Measurements from ENCODE around the gene PACRG. TPM values are rescaled to one million over a fixed set of nuclear protein-coding genes. Genes with fewer than 3 reads are reported as not detected.

Gene PACRG
- total RNA-seq, 1 experiment from 2014 or later, result not detected

DNA sequence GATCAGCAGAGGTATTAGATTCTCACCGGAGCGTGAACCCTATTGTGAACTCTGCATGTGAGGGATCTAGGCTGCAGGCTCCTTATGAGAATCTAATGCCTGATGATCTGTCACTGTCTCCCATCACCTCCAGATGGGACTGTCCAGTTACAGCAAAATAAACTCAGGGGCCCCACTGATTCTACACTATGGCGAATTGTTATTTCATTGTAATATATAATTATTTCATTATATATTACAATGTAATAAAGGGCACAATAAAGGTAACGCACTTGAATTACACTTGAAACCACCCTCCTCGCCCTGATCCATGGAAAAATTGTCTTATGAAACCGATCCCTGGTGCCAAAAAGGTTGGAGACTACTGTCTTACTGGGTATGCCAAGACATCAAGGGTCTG lies 18.8 kb upstream of the PACRG start:
- no peaks in the 10 kb centered on the region for H3K4me1 ChIP-seq
- H3K27ac Mint-ChIP-seq (ENCODE audit: unreplicated experiment), result no peak overlapping the region
- no peaks in the 10 kb centered on the region for H3K4me1 Mint-ChIP-seq (ENCODE audit: low read depth, unreplicated experiment)
- no TSS peak for BruUV-seq (replicated peaks)
- H3K9me3 Mint-ChIP-seq (ENCODE audit: unreplicated experiment), result no peaks in the 10 kb centered on the region
- H3K27me3 Mint-ChIP-seq (ENCODE audit: insufficient read depth, unreplicated experiment), result no peaks in the 10 kb centered on the region
- TF ChIP-seq, protein P1, sequence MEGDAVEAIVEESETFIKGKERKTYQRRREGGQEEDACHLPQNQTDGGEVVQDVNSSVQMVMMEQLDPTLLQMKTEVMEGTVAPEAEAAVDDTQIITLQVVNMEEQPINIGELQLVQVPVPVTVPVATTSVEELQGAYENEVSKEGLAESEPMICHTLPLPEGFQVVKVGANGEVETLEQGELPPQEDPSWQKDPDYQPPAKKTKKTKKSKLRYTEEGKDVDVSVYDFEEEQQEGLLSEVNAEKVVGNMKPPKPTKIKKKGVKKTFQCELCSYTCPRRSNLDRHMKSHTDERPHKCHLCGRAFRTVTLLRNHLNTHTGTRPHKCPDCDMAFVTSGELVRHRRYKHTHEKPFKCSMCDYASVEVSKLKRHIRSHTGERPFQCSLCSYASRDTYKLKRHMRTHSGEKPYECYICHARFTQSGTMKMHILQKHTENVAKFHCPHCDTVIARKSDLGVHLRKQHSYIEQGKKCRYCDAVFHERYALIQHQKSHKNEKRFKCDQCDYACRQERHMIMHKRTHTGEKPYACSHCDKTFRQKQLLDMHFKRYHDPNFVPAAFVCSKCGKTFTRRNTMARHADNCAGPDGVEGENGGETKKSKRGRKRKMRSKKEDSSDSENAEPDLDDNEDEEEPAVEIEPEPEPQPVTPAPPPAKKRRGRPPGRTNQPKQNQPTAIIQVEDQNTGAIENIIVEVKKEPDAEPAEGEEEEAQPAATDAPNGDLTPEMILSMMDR (IDR thresholded peaks at IDR 0.05; ENCODE audit: insufficient read depth in 1 of 2, low read depth in 1 of 2, low read length in 1 of 2, severe bottlenecking in 1 of 2, unreplicated experiment in 1 of 2), result no peak
- H3K27me3 ChIP-seq (replicated peaks; ENCODE audit: control insufficient read depth, insufficient read depth, low read length), result no peaks in the 10 kb centered on the region
- no peaks in the 10 kb centered on the region for H3K9me3 ChIP-seq
- DNase-seq, result no peak
- ChIA-PET CTCF (no interaction called here), POLR2A (no interaction called here)
- no peaks in the 10 kb centered on the region for H3K36me3 Mint-ChIP-seq (ENCODE audit: insufficient read depth, unreplicated experiment)
- intact Hi-C loops (cut with micrococcal nuclease; ENCODE audit: unreplicated experiment), result no loop called here
- H3K36me3 ChIP-seq (ENCODE audit: control insufficient read depth, insufficient read depth, low read length), result no peaks in the 10 kb centered on the region
- no peak overlapping the region for H3K4me3 Mint-ChIP-seq (ENCODE audit: unreplicated experiment)
- no peak overlapping the region for H3K4me3 ChIP-seq (ENCODE audit: low read depth, low read length)

DNA sequence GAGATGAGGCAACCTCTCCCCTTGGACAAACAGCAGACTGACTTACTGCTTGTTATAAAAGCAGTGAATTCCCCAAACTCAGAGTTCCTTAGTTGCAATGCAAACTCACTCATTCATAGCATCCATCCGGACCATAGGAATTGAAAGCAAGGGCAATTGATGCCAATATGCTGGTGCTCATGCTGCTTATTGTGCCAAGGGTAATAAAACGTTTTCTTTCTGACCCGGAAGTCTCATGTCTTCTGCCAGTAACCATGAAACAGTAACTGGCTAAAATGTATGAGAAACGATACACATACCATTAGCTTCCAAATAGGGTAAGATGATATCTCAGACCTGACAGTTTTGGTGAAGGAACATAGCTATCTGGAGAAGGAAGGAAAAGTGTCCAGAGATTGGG lies 18.3 kb upstream of the PACRG start:
- DNase-seq, result no peak
- H3K4me3 ChIP-seq (ENCODE audit: low read depth, low read length), result no peak overlapping the region
- no peaks in the 10 kb centered on the region for H3K36me3 ChIP-seq (ENCODE audit: control insufficient read depth, insufficient read depth, low read length)
- H3K4me1 Mint-ChIP-seq (ENCODE audit: low read depth, unreplicated experiment), result no peaks in the 10 kb centered on the region
- no peaks in the 10 kb centered on the region for H3K9me3 ChIP-seq
- H3K9me3 Mint-ChIP-seq (ENCODE audit: unreplicated experiment), result no peaks in the 10 kb centered on the region
- H3K4me1 ChIP-seq, result no peaks in the 10 kb centered on the region
- CTCF ChIA-PET, result interaction anchor here (0.6 kb wide), 1 partner anchor 51 kb away, joined by 11 read pairs; no protein-coding TSS in a partner anchor
- POLR2A ChIA-PET, result no interaction called here
- intact Hi-C loops (cut with micrococcal nuclease; ENCODE audit: unreplicated experiment), result no loop called here
- TF ChIP-seq, protein P1 (IDR thresholded peaks at IDR 0.05; ENCODE audit: insufficient read depth in 1 of 2, low read depth in 1 of 2, low read length in 1 of 2, severe bottlenecking in 1 of 2, unreplicated experiment in 1 of 2), result no peak
- H3K27ac Mint-ChIP-seq (ENCODE audit: unreplicated experiment), result no peak overlapping the region
- no TSS peak for BruUV-seq (replicated peaks)
- H3K36me3 Mint-ChIP-seq (ENCODE audit: insufficient read depth, unreplicated experiment), result no peaks in the 10 kb centered on the region
- H3K4me3 Mint-ChIP-seq (ENCODE audit: unreplicated experiment), result no peak overlapping the region
- no peaks in the 10 kb centered on the region for H3K27me3 ChIP-seq (replicated peaks; ENCODE audit: control insufficient read depth, insufficient read depth, low read length)
- H3K27me3 Mint-ChIP-seq (ENCODE audit: insufficient read depth, unreplicated experiment), result no peaks in the 10 kb centered on the region

DNA sequence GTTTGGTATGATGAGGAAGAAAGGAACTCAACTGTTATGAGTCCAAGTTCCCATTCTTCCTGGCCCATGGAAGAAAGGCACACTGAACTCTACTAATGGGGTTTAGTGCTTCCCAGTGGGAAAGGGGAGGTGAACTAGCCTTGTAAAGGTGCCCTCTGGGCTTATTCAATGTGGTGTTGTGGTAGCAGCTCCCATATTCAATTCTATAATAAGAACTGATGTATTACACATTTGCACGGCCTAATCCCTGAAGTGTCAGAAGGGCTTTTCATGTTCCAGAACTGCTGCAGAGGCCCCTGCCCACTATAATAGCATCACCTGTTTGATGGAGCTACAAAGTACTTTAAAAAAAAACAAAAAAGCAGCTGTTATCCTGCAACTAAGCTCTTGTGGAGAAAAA lies 17.4 kb upstream of the PACRG start:
- no peaks in the 10 kb centered on the region for H3K27me3 ChIP-seq (replicated peaks; ENCODE audit: control insufficient read depth, insufficient read depth, low read length)
- intact Hi-C loops (cut with micrococcal nuclease; ENCODE audit: unreplicated experiment), result no loop called here
- no peak for DNase-seq
- H3K4me3 ChIP-seq (ENCODE audit: low read depth, low read length), result no peak overlapping the region
- Mint-ChIP-seq H3K27me3 (ENCODE audit: insufficient read depth, unreplicated experiment) (no peaks in the 10 kb centered on the region), H3K36me3 (ENCODE audit: insufficient read depth, unreplicated experiment) (no peaks in the 10 kb centered on the region), H3K4me1 (ENCODE audit: low read depth, unreplicated experiment) (no peaks in the 10 kb centered on the region), H3K4me3 (ENCODE audit: unreplicated experiment) (no peak overlapping the region), H3K27ac (ENCODE audit: unreplicated experiment) (no peak overlapping the region), H3K9me3 (ENCODE audit: unreplicated experiment) (no peaks in the 10 kb centered on the region)
- no peaks in the 10 kb centered on the region for H3K9me3 ChIP-seq
- BruUV-seq (replicated peaks), result no TSS peak
- no peaks in the 10 kb centered on the region for H3K36me3 ChIP-seq (ENCODE audit: control insufficient read depth, insufficient read depth, low read length)
- POLR2A ChIA-PET, result interaction anchor here (0.7 kb wide), 1 partner anchor 18 kb away, joined by 3 read pairs; the partner anchor contains the start of gene PACRG
- TF ChIP-seq, protein P1 (IDR thresholded peaks at IDR 0.05; ENCODE audit: insufficient read depth in 1 of 2, low read depth in 1 of 2, low read length in 1 of 2, severe bottlenecking in 1 of 2, unreplicated experiment in 1 of 2), result no peak
- H3K4me1 ChIP-seq, result no peaks in the 10 kb centered on the region
- CTCF ChIA-PET, result no interaction called here

All from Caco-2 (cell line).